GM19043 (cell line): ENCODE results near the gene MYOCD.

Experiments
- ATAC-seq: cut with Tn5 transposase; IDR thresholded peaks from one replicate; pipeline ENCODE4 v1.9.1; 2021; ENCODE audit warnings: low read depth; ENCODE audit not compliant: unreplicated experiment

The MYOCD gene

GRCh38 chr17:12640364-12640763, 25.3 kb upstream of the MYOCD start:
- ATAC-seq = no peak

- no peak for ATAC-seq
Observed at GRCh38 chr17:12641084-12641483, 24.6 kb upstream of the MYOCD start.

GRCh38 chr17:12642034-12642433, 23.7 kb upstream of the MYOCD start:
- ATAC-seq = no peak

GRCh38 chr17:12643822-12644221, 21.9 kb upstream of the MYOCD start:
- no peak for ATAC-seq

- ATAC-seq = no peak
Observed at GRCh38 chr17:12644623-12645022, 21.1 kb upstream of the MYOCD start.

- ATAC-seq = no peak
Observed at GRCh38 chr17:12646761-12647422, 18.8 kb upstream of the MYOCD start.

GRCh38 chr17:12648498-12648897, 17.2 kb upstream of the MYOCD start:
- no peak for ATAC-seq

GRCh38 chr17:12655936-12656335, 9.8 kb upstream of the MYOCD start:
- no peak for ATAC-seq

GRCh38 chr17:12656354-12656753, 9.3 kb upstream of the MYOCD start:
- ATAC-seq = no peak

- no peak for ATAC-seq
Observed at GRCh38 chr17:12659500-12659899, 6.2 kb upstream of the MYOCD start.

- no peak for ATAC-seq
Observed at GRCh38 chr17:12664252-12664651, 1.4 kb upstream of the MYOCD start.

GRCh38 chr17:12664894-12665262, 812 bp upstream of the MYOCD start:
- no peak for ATAC-seq

- no peak for ATAC-seq
Observed at GRCh38 chr17:12666718-12667117, 1.0 kb downstream of the MYOCD start.

- ATAC-seq = no peak
Observed at GRCh38 chr17:12667299-12667958, 1.7 kb downstream of the MYOCD start.

GRCh38 chr17:12671906-12672305, 6.2 kb downstream of the MYOCD start:
- no peak for ATAC-seq

GRCh38 chr17:12672947-12673346, 7.3 kb downstream of the MYOCD start:
- no peak for ATAC-seq

GRCh38 chr17:12673788-12674187, 8.1 kb downstream of the MYOCD start:
- ATAC-seq = no peak

GRCh38 chr17:12680407-12680897, 14.8 kb downstream of the MYOCD start:
- ATAC-seq = no peak

- no peak for ATAC-seq
Observed at GRCh38 chr17:12680993-12681392, 15.3 kb downstream of the MYOCD start.

- no peak for ATAC-seq
Observed at GRCh38 chr17:12683299-12683698, 17.6 kb downstream of the MYOCD start.

GRCh38 chr17:12686486-12686885, 20.8 kb downstream of the MYOCD start:
- no peak for ATAC-seq

- no peak for ATAC-seq
Observed at GRCh38 chr17:12688382-12688781, 22.7 kb downstream of the MYOCD start.
